ENCODE data around the gene FBXO44.

GRCh38 chr1:11645670-11646265 lies 8.9 kb upstream of the FBXO44 start:
- TF ChIP-seq CTCF (IDR thresholded peaks at IDR 0.05) (peak; percentile 84), E2F4 (CRISPR knock-in tag; IDR thresholded peaks at IDR 0.05; ENCODE audit: borderline replicate concordance, low read depth) (no peak), RELA (CRISPR knock-in tag; IDR thresholded peaks at IDR 0.05; ENCODE audit: borderline replicate concordance) (no peak), CREB1 (CRISPR knock-in tag; IDR thresholded peaks at IDR 0.05) (no peak), NFYB (CRISPR knock-in tag; conservative IDR thresholded peaks at IDR 0.05; ENCODE audit: low read depth) (no peak), ELF4 (CRISPR knock-in tag; IDR thresholded peaks at IDR 0.05; ENCODE audit: low read depth) (no peak), ATF3 (CRISPR knock-in tag; conservative IDR thresholded peaks at IDR 0.05) (no peak), SP1 (CRISPR knock-in tag; conservative IDR thresholded peaks at IDR 0.05) (no peak), CREM (CRISPR knock-in tag; IDR thresholded peaks at IDR 0.05) (no peak), SMAD3 (CRISPR knock-in tag; IDR thresholded peaks at IDR 0.05; ENCODE audit: borderline replicate concordance) (no peak), IRF1 (CRISPR knock-in tag; IDR thresholded peaks at IDR 0.05) (no peak), FOXK1 (CRISPR knock-in tag; IDR thresholded peaks at IDR 0.05) (no peak), FOXJ3 (CRISPR knock-in tag; IDR thresholded peaks at IDR 0.05; ENCODE audit: borderline replicate concordance) (no peak)

Measured in WTC11 (cell line).